Measurements from ENCODE around the gene KCNK15.

Gene KCNK15

DNA sequence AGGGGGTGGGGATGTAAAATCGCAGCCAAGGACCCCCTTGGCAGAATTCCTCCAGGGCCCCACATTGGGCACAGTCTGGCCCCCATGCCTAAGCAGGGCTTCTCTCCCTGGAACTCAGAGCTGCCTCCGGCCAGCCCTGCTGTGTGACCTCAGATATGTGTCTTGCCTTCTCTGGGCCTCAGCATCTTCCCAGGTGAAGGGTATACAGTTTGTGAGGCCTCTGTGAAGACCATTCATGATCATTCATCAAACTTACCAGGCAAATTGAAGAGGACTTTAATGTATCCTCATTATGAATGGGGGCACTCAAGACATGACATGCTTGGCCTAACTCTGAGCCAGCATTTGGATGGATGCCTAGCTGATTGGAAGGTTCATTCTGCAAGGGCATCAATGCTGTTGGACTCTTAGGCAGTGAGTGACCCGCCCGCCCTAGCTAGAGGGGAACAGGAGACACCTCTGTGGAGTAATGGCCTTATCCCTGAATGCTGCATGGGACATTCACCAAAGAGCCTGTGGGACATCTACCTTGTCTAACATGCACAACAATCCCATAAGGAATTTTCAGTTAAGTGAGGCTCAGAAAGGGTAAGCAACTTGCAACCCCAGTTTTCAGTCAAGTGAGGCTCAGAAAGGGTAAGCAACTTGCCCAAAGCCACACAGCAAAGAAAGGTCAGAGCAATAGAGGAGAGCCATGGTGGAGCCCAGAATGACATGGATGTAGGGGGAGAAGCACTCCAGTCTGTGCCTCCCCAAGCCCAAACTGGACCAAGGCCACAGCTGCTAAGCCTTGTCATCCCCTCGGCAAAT, 30.0 kb upstream of the KCNK15 start:
- Histone ChIP-seq H3K9ac (ENCODE audit: low read depth, low read length, poor library complexity, severe bottlenecking) (no peak overlapping the region), H4K20me1 (ENCODE audit: insufficient read depth, low read length, poor library complexity, severe bottlenecking) (no peaks in the 10 kb centered on the region), H3K4me2 (ENCODE audit: low read depth, low read length, poor library complexity, severe bottlenecking) (no peak overlapping the region), H3K9me2 (replicated peaks; ENCODE audit: low read depth, low read length) (no peaks in the 10 kb centered on the region), H2AFZ (ENCODE audit: low read length) (no peak overlapping the region), H3F3A (ENCODE audit: low read depth) (no peaks in the 10 kb centered on the region), H3K27me3 (ENCODE audit: insufficient read depth, low read length, poor library complexity, severe bottlenecking) (no peaks in the 10 kb centered on the region), H3K9me3 (ENCODE audit: insufficient read depth, low read depth, low read length) (no peaks in the 10 kb centered on the region), H3K4me3 (ENCODE audit: low read length, poor library complexity, severe bottlenecking) (no peak overlapping the region), H3K36me3 (ENCODE audit: insufficient read depth, low read length) (no peaks in the 10 kb centered on the region), H3K79me2 (ENCODE audit: insufficient read depth, low read length) (no peaks in the 10 kb centered on the region), H3K4me1 (ENCODE audit: insufficient read depth, low read length, poor library complexity, severe bottlenecking) (no peaks in the 10 kb centered on the region)
- TF ChIP-seq, protein P1, sequence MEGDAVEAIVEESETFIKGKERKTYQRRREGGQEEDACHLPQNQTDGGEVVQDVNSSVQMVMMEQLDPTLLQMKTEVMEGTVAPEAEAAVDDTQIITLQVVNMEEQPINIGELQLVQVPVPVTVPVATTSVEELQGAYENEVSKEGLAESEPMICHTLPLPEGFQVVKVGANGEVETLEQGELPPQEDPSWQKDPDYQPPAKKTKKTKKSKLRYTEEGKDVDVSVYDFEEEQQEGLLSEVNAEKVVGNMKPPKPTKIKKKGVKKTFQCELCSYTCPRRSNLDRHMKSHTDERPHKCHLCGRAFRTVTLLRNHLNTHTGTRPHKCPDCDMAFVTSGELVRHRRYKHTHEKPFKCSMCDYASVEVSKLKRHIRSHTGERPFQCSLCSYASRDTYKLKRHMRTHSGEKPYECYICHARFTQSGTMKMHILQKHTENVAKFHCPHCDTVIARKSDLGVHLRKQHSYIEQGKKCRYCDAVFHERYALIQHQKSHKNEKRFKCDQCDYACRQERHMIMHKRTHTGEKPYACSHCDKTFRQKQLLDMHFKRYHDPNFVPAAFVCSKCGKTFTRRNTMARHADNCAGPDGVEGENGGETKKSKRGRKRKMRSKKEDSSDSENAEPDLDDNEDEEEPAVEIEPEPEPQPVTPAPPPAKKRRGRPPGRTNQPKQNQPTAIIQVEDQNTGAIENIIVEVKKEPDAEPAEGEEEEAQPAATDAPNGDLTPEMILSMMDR (conservative IDR thresholded peaks at IDR 0.05; ENCODE audit: low read length), result no peak
- TF ChIP-seq EZH2phosphoT487 (IDR thresholded peaks at IDR 0.05; ENCODE audit: borderline replicate concordance), result no peak

DNA sequence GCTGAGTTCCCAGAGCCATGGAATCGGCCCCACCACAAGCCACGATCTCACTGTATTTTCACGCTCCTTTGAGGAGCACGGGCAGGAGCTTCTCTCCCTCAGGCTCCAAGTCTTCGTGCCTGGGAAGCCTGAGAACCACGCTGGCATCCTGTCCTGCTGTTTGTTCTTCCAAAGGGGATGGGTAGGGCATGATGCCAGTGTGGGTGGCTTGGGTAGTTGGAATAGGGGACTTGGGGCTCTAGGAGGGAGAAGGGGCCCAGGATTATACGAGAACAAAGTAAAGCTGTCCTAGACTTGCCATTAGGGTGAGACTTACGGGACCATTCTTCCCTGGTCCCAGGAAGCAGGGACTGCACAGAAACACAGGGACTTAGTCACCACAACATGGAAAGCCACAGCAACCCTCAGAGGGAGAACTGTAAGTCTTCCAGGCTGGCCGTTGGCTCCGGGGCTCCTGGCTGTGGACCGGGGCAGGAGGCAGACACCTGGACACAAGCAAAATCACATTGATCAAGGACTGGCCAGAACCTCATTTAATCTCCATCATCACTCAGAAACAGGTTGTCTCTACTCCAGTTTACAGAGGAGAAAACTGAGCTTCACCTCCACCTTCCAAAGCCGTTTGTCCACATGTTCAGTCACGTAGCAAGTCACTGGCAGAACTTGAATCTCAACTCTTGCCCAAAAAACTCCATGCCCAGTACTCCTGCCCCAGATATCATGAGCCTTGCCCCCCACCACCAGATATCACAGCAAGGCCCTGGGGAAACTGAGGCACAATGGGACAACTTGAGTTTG, 29.2 kb upstream of the KCNK15 start:
- Histone ChIP-seq H2AFZ (ENCODE audit: low read length) (no peak overlapping the region), H3K4me2 (ENCODE audit: low read depth, low read length, poor library complexity, severe bottlenecking) (no peak overlapping the region), H3K4me3 (ENCODE audit: low read length, poor library complexity, severe bottlenecking) (no peak overlapping the region)

DNA sequence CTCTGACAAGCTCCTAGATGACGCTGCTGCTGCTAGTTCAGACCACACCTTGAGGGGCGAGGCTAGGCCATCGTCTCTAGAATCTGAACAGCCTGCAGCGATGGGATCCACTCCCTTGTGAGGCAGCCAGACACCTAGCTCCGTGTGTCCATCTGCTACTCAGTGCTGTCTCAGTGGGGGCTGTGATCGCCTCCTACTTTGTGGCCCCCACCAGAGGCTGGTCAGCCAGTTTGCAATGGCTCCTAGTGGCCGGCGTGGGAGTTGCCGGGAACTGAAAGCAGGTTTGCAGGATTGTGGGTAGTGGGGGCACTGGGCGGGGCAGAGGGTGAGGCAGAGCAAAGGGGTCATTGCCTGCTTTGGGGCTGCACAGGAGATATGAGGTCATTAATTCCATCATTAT, 27.7 kb upstream of the KCNK15 start:
- Histone ChIP-seq H3K4me3 (ENCODE audit: low read length, poor library complexity, severe bottlenecking) (no peak overlapping the region), H3K9me2 (replicated peaks; ENCODE audit: low read depth, low read length) (no peaks in the 10 kb centered on the region), H3K4me1 (ENCODE audit: insufficient read depth, low read length, poor library complexity, severe bottlenecking) (no peaks in the 10 kb centered on the region), H3K79me2 (ENCODE audit: insufficient read depth, low read length) (no peaks in the 10 kb centered on the region), H4K20me1 (ENCODE audit: insufficient read depth, low read length, poor library complexity, severe bottlenecking) (no peaks in the 10 kb centered on the region), H3F3A (ENCODE audit: low read depth) (no peaks in the 10 kb centered on the region), H3K9ac (ENCODE audit: low read depth, low read length, poor library complexity, severe bottlenecking) (no peak overlapping the region), H3K27me3 (ENCODE audit: insufficient read depth, low read length, poor library complexity, severe bottlenecking) (no peaks in the 10 kb centered on the region), H3K9me3 (ENCODE audit: insufficient read depth, low read depth, low read length) (no peaks in the 10 kb centered on the region), H3K4me2 (ENCODE audit: low read depth, low read length, poor library complexity, severe bottlenecking) (no peak overlapping the region), H3K36me3 (ENCODE audit: insufficient read depth, low read length) (no peaks in the 10 kb centered on the region), H2AFZ (ENCODE audit: low read length) (no peak overlapping the region)
- TF ChIP-seq, protein P1 (conservative IDR thresholded peaks at IDR 0.05; ENCODE audit: low read length), result peak; percentile 38; the same call in 1 of the 2 replicates
- TF ChIP-seq EZH2phosphoT487 (IDR thresholded peaks at IDR 0.05; ENCODE audit: borderline replicate concordance), result no peak

More for the DNA sequence above, 29.2 kb upstream of the KCNK15 start:
- no peaks in the 10 kb centered on the region for H3K9me3 ChIP-seq (ENCODE audit: insufficient read depth, low read depth, low read length)
- H3K27me3 ChIP-seq (ENCODE audit: insufficient read depth, low read length, poor library complexity, severe bottlenecking), result no peaks in the 10 kb centered on the region
- no peaks in the 10 kb centered on the region for H3K4me1 ChIP-seq (ENCODE audit: insufficient read depth, low read length, poor library complexity, severe bottlenecking)
- TF ChIP-seq, protein P1 (conservative IDR thresholded peaks at IDR 0.05; ENCODE audit: low read length), result no peak
- TF ChIP-seq EZH2phosphoT487 (IDR thresholded peaks at IDR 0.05; ENCODE audit: borderline replicate concordance), result no peak
- H3K9me2 ChIP-seq (replicated peaks; ENCODE audit: low read depth, low read length), result no peaks in the 10 kb centered on the region
- H3K36me3 ChIP-seq (ENCODE audit: insufficient read depth, low read length), result no peaks in the 10 kb centered on the region
- no peak overlapping the region for H3K9ac ChIP-seq (ENCODE audit: low read depth, low read length, poor library complexity, severe bottlenecking)
- H3F3A ChIP-seq (ENCODE audit: low read depth), result no peaks in the 10 kb centered on the region
- H3K79me2 ChIP-seq (ENCODE audit: insufficient read depth, low read length), result no peaks in the 10 kb centered on the region
- no peaks in the 10 kb centered on the region for H4K20me1 ChIP-seq (ENCODE audit: insufficient read depth, low read length, poor library complexity, severe bottlenecking)
